Measurements from ENCODE around the gene GCH1.
A peak's percentile ranks its signal among the peaks of the same experiment; 100 is the strongest.
"Not testable (repeated sequence)": the region's sequence is repeated elsewhere in the genome, so short reads cannot be mapped to it uniquely, and the experiment has no call there.

Gene GCH1

GRCh38 chr14:54877015-54877702 lies 25.5 kb downstream of the GCH1 start:
- DNase-seq = no peak
- intact Hi-C loops (cut with DNase I) = no loop called here

- DNase-seq; intact Hi-C loops (cut with DNase I): not testable (repeated sequence)
These were observed 27.0 kb downstream of the GCH1 start for GRCh38 chr14:54875648-54876047.

- intact Hi-C loops (cut with DNase I) = not testable (repeated sequence)
- peak in 33 of 42 donors; percentile 8 to 70 (median 47) for DNase-seq
These were observed 32.2 kb downstream of the GCH1 start for GRCh38 chr14:54870154-54871090.

GRCh38 chr14:54867011-54867410 lies 35.6 kb downstream of the GCH1 start:
- intact Hi-C loops (cut with DNase I) = no loop called here
- DNase-seq = no peak

GRCh38 chr14:54866588-54866987 lies 36.0 kb downstream of the GCH1 start:
- intact Hi-C loops (cut with DNase I) = no loop called here
- no peak for DNase-seq

- DNase-seq = no peak
- intact Hi-C loops (cut with DNase I) = no loop called here
These were observed 38.1 kb downstream of the GCH1 start for GRCh38 chr14:54864526-54864925.

- intact Hi-C loops (cut with DNase I) = no loop called here
- DNase-seq = no peak
These were observed 44.8 kb downstream of the GCH1 start for GRCh38 chr14:54857830-54858269.

- intact Hi-C loops (cut with DNase I) = no loop called here
- no peak for DNase-seq
These were observed 46.5 kb downstream of the GCH1 start for GRCh38 chr14:54856152-54856551.

- DNase-seq = no peak
- intact Hi-C loops (cut with DNase I) = no loop called here
These were observed 48.4 kb downstream of the GCH1 start for GRCh38 chr14:54854181-54854580.

GRCh38 chr14:54853339-54853738 lies 49.3 kb downstream of the GCH1 start:
- intact Hi-C loops (cut with DNase I) = no loop called here
- no peak for DNase-seq

- intact Hi-C loops (cut with DNase I) = no loop called here
- DNase-seq = no peak
These were observed 50.4 kb downstream of the GCH1 start for GRCh38 chr14:54852215-54852614.

GRCh38 chr14:54848910-54849309 lies 53.7 kb downstream of the GCH1 start:
- intact Hi-C loops (cut with DNase I) = no loop called here
- DNase-seq = no peak

- no peak for DNase-seq
- intact Hi-C loops (cut with DNase I) = no loop called here
These were observed 57.0 kb downstream of the GCH1 start for GRCh38 chr14:54845641-54846040.

GRCh38 chr14:54844479-54844878 lies 58.1 kb downstream of the GCH1 start:
- no peak for DNase-seq
- intact Hi-C loops (cut with DNase I) = no loop called here

GRCh38 chr14:54840798-54841197 lies 61.8 kb downstream of the GCH1 start:
- no peak for DNase-seq
- intact Hi-C loops (cut with DNase I) = no loop called here

GRCh38 chr14:54840336-54840735 lies 62.3 kb downstream of the GCH1 start:
- DNase-seq = no peak
- intact Hi-C loops (cut with DNase I) = no loop called here

- no peak for DNase-seq
- intact Hi-C loops (cut with DNase I) = no loop called here
These were observed 62.9 kb downstream of the GCH1 start for GRCh38 chr14:54839701-54840119.

GRCh38 chr14:54838931-54839512 lies 63.6 kb downstream of the GCH1 start:
- DNase-seq = no peak
- intact Hi-C loops (cut with DNase I) = no loop called here

- intact Hi-C loops (cut with DNase I) = no loop called here
- DNase-seq = no peak
These were observed 65.0 kb downstream of the GCH1 start for GRCh38 chr14:54837508-54838149.

GRCh38 chr14:54836231-54836630 lies 66.4 kb downstream of the GCH1 start:
- DNase-seq = no peak
- intact Hi-C loops (cut with DNase I) = no loop called here

Data from head of caudate nucleus (tissue), 42 donors.